Activated CD4-positive, alpha-beta memory T cell treated with anti-CD3 and anti-CD28 coated beads, Interleukin-2, amount 10 ng/mL, durations not matched to agents 7 days and 5 days (primary cell): Measurements from ENCODE around the gene COL20A1. TPM values are rescaled to one million over a fixed set of nuclear protein-coding genes. Genes with fewer than 3 reads are reported as not detected.

Experiments used
- CTCF ChIA-PET: fragments of 350-600 bp; sonication (Branson Sonifier 250); formaldehyde crosslinking; loops from one replicate; lab custom pipeline; 2021; ENCODE audit warnings: antibody characterized with exemption, inconsistent platforms; lab: Charles Lee
- POLR2A ChIA-PET: fragments of 350-600 bp; sonication (Branson Sonifier 250); formaldehyde crosslinking; loops from one replicate; lab custom pipeline; 2021; ENCODE audit warnings: antibody characterized with exemption; lab: Charles Lee
- DNase-seq: peaks from one replicate; pipeline ENCODE4 v3.0.0-alpha.2; 2020
- H3K27ac Mint-ChIP-seq: one replicate; pipeline ENCODE4 v1.8.0; 2021; ENCODE audit warnings: mild to moderate bottlenecking, mixed read lengths
- H3K27me3 Mint-ChIP-seq: one replicate; pipeline ENCODE4 v1.8.0; 2021; ENCODE audit warnings: mixed read lengths
- H3K36me3 Mint-ChIP-seq: one replicate; pipeline ENCODE4 v1.8.0; 2021; ENCODE audit warnings: low read depth, mixed read lengths
- H3K4me1 Mint-ChIP-seq: one replicate; pipeline ENCODE4 v1.8.0; 2021; ENCODE audit warnings: mixed read lengths
- H3K4me3 Mint-ChIP-seq: one replicate; pipeline ENCODE4 v1.8.0; 2021; ENCODE audit warnings: mild to moderate bottlenecking, mixed read lengths
- H3K9me3 Mint-ChIP-seq: one replicate; pipeline ENCODE4 v1.8.0; 2021; ENCODE audit warnings: mixed read lengths
- total RNA-seq, 2 experiments: library from RNA; stranded (reverse); gene quantifications; one replicate each; pipeline ENCODE4 v1.2.3, GENCODE V29; 2021

COL20A1 gene
- total RNA-seq, 2 experiments from 2014 or later: not detected

- CTCF ChIA-PET: no interaction called here
- DNase-seq: no peak
- H3K9me3 Mint-ChIP-seq: no peaks in the 10 kb centered on the region
- no peak overlapping the region for H3K4me3 Mint-ChIP-seq
- POLR2A ChIA-PET: interaction anchor here (1.4 kb wide), 1 partner anchor 21 kb away, joined by 5 read pairs; the partner anchor contains the start of gene ARFGAP1
- H3K27me3 Mint-ChIP-seq: peaks cover 6% of the 10 kb centered on the region
- H3K27ac Mint-ChIP-seq: no peak overlapping the region
- no peaks in the 10 kb centered on the region for H3K36me3 Mint-ChIP-seq
- peaks cover 8% of the 10 kb centered on the region for H3K4me1 Mint-ChIP-seq
Measured at GRCh38 chr20:63293871-63294535, 1.0 kb downstream of the COL20A1 start.

- Mint-ChIP-seq H3K4me3 (no peak overlapping the region), H3K36me3 (no peaks in the 10 kb centered on the region), H3K9me3 (no peaks in the 10 kb centered on the region), H3K27ac (no peak overlapping the region), H3K27me3 (peaks cover 6% of the 10 kb centered on the region), H3K4me1 (peaks cover 8% of the 10 kb centered on the region)
- no peak for DNase-seq
- ChIA-PET CTCF (no interaction called here), POLR2A (interaction anchor here (1.4 kb wide), 1 partner anchor 22 kb away, joined by 5 read pairs; the partner anchor contains the start of gene ARFGAP1)
Measured at GRCh38 chr20:63294536-63294900, 1.5 kb downstream of the COL20A1 start.

GRCh38 chr20:63295018-63295417 lies 2.0 kb downstream of the COL20A1 start:
- Mint-ChIP-seq H3K9me3 (no peaks in the 10 kb centered on the region), H3K4me3 (no peak overlapping the region), H3K27ac (no peak overlapping the region), H3K36me3 (no peaks in the 10 kb centered on the region), H3K4me1 (peaks cover 8% of the 10 kb centered on the region), H3K27me3 (peaks cover 6% of the 10 kb centered on the region)
- no peak for DNase-seq
- POLR2A ChIA-PET: interaction anchor here (1.4 kb wide), 1 partner anchor 22 kb away, joined by 5 read pairs; the partner anchor contains the start of gene ARFGAP1
- CTCF ChIA-PET: no interaction called here

GRCh38 chr20:63295422-63295821 lies 2.4 kb downstream of the COL20A1 start:
- Mint-ChIP-seq H3K4me3 (no peak overlapping the region), H3K9me3 (no peaks in the 10 kb centered on the region), H3K27ac (no peak overlapping the region), H3K36me3 (no peaks in the 10 kb centered on the region), H3K4me1 (peaks cover 8% of the 10 kb centered on the region), H3K27me3 (peaks cover 6% of the 10 kb centered on the region)
- POLR2A ChIA-PET: interaction anchor here (1.4 kb wide), 1 partner anchor 23 kb away, joined by 5 read pairs; the partner anchor contains the start of gene ARFGAP1
- DNase-seq: no peak
- CTCF ChIA-PET: no interaction called here

DNA sequence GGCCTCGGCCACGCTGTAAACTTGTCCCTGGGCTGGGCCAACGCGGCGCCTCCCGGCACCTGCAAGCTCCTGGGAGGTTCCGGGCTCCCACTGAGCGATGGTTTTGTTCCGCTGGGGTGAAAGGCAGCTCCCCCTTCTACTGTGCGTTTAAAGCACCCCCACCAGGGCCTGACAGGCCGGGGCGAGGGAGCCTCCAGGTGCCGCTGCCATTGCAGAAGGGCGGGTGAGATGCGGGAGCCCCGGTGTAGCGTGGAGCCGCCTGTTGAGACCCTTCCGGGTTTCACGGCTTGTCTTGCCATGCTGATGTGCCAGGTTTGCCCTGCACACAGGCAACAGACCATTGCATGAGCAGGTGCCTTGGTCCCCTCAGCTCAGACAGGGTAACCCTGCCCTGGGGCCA lies 2.9 kb downstream of the COL20A1 start:
- ChIA-PET CTCF (no interaction called here), POLR2A (no interaction called here)

GRCh38 chr20:63296531-63297299 lies 3.7 kb downstream of the COL20A1 start:
- POLR2A ChIA-PET: interaction anchor here (0.6 kb wide), 1 partner anchor 303 kb away, joined by 3 read pairs; no protein-coding TSS in a partner anchor
- peaks cover 13% of the 10 kb centered on the region for H3K27me3 Mint-ChIP-seq
- H3K9me3 Mint-ChIP-seq: peaks cover 2% of the 10 kb centered on the region
- H3K4me1 Mint-ChIP-seq: peaks cover 8% of the 10 kb centered on the region
- no peak for DNase-seq
- H3K4me3 Mint-ChIP-seq: no peak overlapping the region
- CTCF ChIA-PET: no interaction called here
- H3K36me3 Mint-ChIP-seq: no peaks in the 10 kb centered on the region
- no peak overlapping the region for H3K27ac Mint-ChIP-seq

More for the DNA sequence above, 2.9 kb downstream of the COL20A1 start:
- Mint-ChIP-seq H3K27me3 (peaks cover 9% of the 10 kb centered on the region), H3K9me3 (no peaks in the 10 kb centered on the region), H3K4me1 (peaks cover 8% of the 10 kb centered on the region), H3K36me3 (no peaks in the 10 kb centered on the region), H3K4me3 (no peak overlapping the region), H3K27ac (no peak overlapping the region)
- no peak for DNase-seq

DNA sequence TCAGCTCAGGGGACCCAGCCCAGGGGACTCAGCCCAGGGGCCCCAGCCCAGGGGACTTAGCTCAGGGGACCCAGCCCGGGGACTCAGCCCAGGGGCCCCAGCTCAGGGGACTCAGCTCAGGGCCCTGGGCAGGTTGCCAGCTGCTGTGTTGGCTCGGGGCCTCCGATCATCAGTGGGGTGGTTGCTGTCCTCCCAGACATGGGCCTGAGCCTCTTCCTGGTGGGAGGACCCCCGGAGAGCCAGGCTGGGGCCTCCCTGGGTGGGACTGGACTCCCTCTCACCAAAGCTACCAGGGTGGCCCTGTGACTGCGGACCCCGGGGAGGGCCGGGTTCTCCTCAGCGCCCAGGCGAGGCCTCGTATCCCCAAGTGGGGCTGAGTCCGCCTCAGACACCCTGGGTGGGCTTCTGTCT lies 4.4 kb downstream of the COL20A1 start:
- no peak for DNase-seq
- H3K9me3 Mint-ChIP-seq: peaks cover 2% of the 10 kb centered on the region
- peaks cover 8% of the 10 kb centered on the region for H3K4me1 Mint-ChIP-seq
- H3K36me3 Mint-ChIP-seq: no peaks in the 10 kb centered on the region
- ChIA-PET CTCF (no interaction called here), POLR2A (interaction anchor here (0.6 kb wide), 1 partner anchor 302 kb away, joined by 3 read pairs; no protein-coding TSS in a partner anchor)
- no peak overlapping the region for H3K27ac Mint-ChIP-seq
- H3K27me3 Mint-ChIP-seq: peaks cover 13% of the 10 kb centered on the region
- H3K4me3 Mint-ChIP-seq: no peak overlapping the region

- peaks cover 16% of the 10 kb centered on the region for H3K27me3 Mint-ChIP-seq
- DNase-seq: no peak
- peaks cover 2% of the 10 kb centered on the region for H3K9me3 Mint-ChIP-seq
- H3K4me1 Mint-ChIP-seq: peaks cover 8% of the 10 kb centered on the region
- POLR2A ChIA-PET: no interaction called here
- H3K4me3 Mint-ChIP-seq: no peak overlapping the region
- H3K27ac Mint-ChIP-seq: no peak overlapping the region
- H3K36me3 Mint-ChIP-seq: no peaks in the 10 kb centered on the region
- CTCF ChIA-PET: no interaction called here
Measured at GRCh38 chr20:63297796-63298572, 5.0 kb downstream of the COL20A1 start.

DNA sequence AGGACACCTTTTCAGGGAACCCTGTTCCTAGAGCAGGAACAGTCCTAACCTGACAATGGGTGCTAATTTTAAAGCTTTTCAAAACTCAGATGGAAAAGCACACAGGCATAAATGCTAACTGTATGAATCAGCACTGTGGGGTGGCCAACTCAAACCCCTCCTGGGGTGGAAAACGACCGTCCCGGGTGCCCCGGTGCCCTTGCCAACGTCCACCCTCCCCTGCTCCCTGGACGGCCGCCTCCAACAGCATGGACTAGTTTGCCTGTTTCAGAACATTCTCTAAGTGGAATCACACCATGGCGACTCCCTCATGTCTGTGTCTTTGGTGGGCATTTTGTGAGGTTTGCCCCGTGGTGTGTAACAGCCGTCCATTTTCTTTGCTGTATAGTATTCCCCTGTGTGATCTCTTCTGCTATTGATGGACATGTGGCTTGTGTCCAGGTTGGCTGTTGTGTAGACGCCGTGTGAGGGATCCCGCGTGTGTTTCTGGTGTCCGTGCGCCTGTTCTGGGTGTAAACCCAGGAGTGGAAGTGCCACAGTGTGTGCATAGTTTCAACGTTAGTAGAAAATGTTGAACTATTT lies 5.8 kb downstream of the COL20A1 start:
- ChIA-PET CTCF (no interaction called here), POLR2A (no interaction called here)
- peaks cover 8% of the 10 kb centered on the region for H3K4me1 Mint-ChIP-seq

GRCh38 chr20:63301671-63302070 lies 8.7 kb downstream of the COL20A1 start:
- peaks cover 4% of the 10 kb centered on the region for H3K9me3 Mint-ChIP-seq
- ChIA-PET CTCF (no interaction called here), POLR2A (no interaction called here)
- H3K4me1 Mint-ChIP-seq: no peaks in the 10 kb centered on the region
- no peak overlapping the region for H3K27ac Mint-ChIP-seq
- H3K27me3 Mint-ChIP-seq: peaks cover 10% of the 10 kb centered on the region
- H3K4me3 Mint-ChIP-seq: no peak overlapping the region
- no peak for DNase-seq
- H3K36me3 Mint-ChIP-seq: no peaks in the 10 kb centered on the region

More for the DNA sequence above, 5.8 kb downstream of the COL20A1 start:
- no peak overlapping the region for H3K4me3 Mint-ChIP-seq
- no peak for DNase-seq
- peaks cover 2% of the 10 kb centered on the region for H3K9me3 Mint-ChIP-seq
- H3K27ac Mint-ChIP-seq: no peak overlapping the region
- H3K27me3 Mint-ChIP-seq: peaks cover 16% of the 10 kb centered on the region
- no peaks in the 10 kb centered on the region for H3K36me3 Mint-ChIP-seq

GRCh38 chr20:63303095-63303666 lies 10.2 kb downstream of the COL20A1 start:
- H3K9me3 Mint-ChIP-seq: peaks cover 4% of the 10 kb centered on the region
- no peaks in the 10 kb centered on the region for H3K36me3 Mint-ChIP-seq
- ChIA-PET POLR2A (no interaction called here), CTCF (no interaction called here)
- H3K4me3 Mint-ChIP-seq: no peak overlapping the region
- no peak for DNase-seq
- no peak overlapping the region for H3K27ac Mint-ChIP-seq
- H3K27me3 Mint-ChIP-seq: peaks cover 10% of the 10 kb centered on the region
- no peaks in the 10 kb centered on the region for H3K4me1 Mint-ChIP-seq

DNA sequence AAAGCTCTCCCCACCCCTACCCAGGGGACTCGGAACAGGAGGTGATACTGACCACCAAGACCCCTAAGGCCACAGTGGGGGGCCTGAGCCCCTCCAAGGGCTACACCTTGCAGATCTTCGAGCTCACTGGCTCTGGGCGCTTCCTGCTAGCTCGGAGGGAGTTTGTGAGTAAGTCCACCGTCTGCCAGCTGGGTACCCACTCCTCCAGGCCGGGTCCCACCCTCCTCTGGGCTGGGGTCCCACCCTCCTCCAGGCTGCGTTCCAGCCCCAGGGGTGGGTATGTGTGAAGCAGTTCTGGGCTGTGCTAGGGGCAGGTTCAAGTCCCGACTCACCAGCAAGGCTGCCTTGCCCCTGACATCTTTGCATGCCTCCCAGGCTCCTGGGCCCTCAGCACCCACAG lies 12.4 kb downstream of the COL20A1 start:
- DNase-seq: no peak
- Mint-ChIP-seq H3K9me3 (peaks cover 4% of the 10 kb centered on the region), H3K27me3 (peaks cover 10% of the 10 kb centered on the region), H3K4me3 (no peak overlapping the region), H3K4me1 (no peaks in the 10 kb centered on the region), H3K27ac (no peak overlapping the region), H3K36me3 (no peaks in the 10 kb centered on the region)
- CTCF ChIA-PET: no interaction called here
- POLR2A ChIA-PET: no interaction called here
